SK-N-SH (cell line): ENCODE results near the gene RRP15.
A peak's percentile ranks its signal among the peaks of the same experiment; 100 is the strongest.

Source experiments
- CHD2 ChIP-seq: fragments of 150-350 bp; IDR thresholded peaks from 2 replicates; pipeline ENCODE4 v1.6.1; 2018; ENCODE audit warnings: low read length; ENCODE audit not compliant: partially characterized antibody
- EP300 ChIP-seq, 2 experiments: IDR thresholded peaks; 2 replicates each; pipeline versions ENCODE4 v1.4.0 to v1.6.1; 2012; ENCODE audit warnings: borderline replicate concordance in 1 of 2, low read depth in 1 of 2, low read length in 1 of 2
- FOSL2 ChIP-seq: IDR thresholded peaks from 2 replicates; pipeline ENCODE4 v1.4.0; 2012; ENCODE audit warnings: low read depth, mild to moderate bottlenecking, moderate library complexity, borderline replicate concordance
- MAX ChIP-seq: IDR thresholded peaks from 2 replicates; pipeline ENCODE4 v1.4.0; 2012; ENCODE audit warnings: low read depth
- POLR2AphosphoS5 ChIP-seq: IDR thresholded peaks from 2 replicates; pipeline ENCODE4 v1.6.1; 2012; ENCODE audit warnings: low read depth, low read length
- TF ChIP-seq, protein P1 (sequence below): fragments of 200-600 bp; sonication (generic); IDR thresholded peaks from 2 replicates; pipeline ENCODE4 v1.6.1; 2017; ENCODE audit warnings: antibody characterized with exemption, mild to moderate bottlenecking, moderate library complexity
- TF ChIP-seq, protein P2 (sequence below): IDR thresholded peaks from 2 replicates; pipeline ENCODE4; 2012

DNA sequence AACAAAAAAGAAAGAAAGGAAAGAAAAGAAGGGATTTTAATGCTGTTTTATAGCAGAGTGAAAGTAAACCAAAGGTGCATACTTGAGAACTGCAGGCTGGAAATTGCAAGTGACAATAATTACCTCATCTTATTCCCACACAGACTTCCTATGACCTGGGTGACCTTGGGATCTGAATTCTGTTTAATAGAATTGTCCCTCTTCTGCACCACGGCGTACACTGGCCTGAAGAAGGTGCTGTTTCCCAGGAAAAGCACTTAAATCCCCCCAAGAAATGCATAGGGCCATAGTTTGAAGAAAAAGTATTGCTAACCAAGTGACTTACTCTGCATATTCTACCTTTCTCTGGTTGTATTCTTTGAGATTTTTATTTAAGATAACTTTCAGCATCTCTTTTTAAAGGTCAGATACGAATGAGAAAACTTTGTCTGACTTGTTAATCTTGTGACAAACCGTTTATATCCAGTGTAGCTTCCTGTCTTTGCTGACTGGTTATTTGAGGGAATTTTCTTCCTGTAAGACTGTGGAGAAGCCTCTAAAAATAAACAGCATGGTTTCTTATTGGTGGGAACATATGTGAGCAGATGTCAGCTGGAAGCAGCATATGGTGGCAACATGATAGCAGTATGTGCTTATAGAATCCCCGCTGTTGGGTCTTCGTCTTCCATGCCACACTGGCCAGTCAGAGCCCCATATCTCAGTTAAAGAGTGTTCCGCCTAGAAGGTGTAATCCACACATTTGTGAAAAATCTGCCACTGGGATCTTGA lies 76.4 kb downstream of the RRP15 start:
- no peak for TF ChIP-seq FOSL2
- TF ChIP-seq, protein P1, sequence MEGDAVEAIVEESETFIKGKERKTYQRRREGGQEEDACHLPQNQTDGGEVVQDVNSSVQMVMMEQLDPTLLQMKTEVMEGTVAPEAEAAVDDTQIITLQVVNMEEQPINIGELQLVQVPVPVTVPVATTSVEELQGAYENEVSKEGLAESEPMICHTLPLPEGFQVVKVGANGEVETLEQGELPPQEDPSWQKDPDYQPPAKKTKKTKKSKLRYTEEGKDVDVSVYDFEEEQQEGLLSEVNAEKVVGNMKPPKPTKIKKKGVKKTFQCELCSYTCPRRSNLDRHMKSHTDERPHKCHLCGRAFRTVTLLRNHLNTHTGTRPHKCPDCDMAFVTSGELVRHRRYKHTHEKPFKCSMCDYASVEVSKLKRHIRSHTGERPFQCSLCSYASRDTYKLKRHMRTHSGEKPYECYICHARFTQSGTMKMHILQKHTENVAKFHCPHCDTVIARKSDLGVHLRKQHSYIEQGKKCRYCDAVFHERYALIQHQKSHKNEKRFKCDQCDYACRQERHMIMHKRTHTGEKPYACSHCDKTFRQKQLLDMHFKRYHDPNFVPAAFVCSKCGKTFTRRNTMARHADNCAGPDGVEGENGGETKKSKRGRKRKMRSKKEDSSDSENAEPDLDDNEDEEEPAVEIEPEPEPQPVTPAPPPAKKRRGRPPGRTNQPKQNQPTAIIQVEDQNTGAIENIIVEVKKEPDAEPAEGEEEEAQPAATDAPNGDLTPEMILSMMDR = peak; percentile 92
- TF ChIP-seq CHD2 = no peak
- TF ChIP-seq POLR2AphosphoS5 = no peak
- TF ChIP-seq MAX = no peak
- no peak for TF ChIP-seq EP300 (IDR thresholded peaks at IDR 0.05; ENCODE audit: borderline replicate concordance in 1 of 2, low read depth in 1 of 2, low read length in 1 of 2)
- TF ChIP-seq, protein P2, sequence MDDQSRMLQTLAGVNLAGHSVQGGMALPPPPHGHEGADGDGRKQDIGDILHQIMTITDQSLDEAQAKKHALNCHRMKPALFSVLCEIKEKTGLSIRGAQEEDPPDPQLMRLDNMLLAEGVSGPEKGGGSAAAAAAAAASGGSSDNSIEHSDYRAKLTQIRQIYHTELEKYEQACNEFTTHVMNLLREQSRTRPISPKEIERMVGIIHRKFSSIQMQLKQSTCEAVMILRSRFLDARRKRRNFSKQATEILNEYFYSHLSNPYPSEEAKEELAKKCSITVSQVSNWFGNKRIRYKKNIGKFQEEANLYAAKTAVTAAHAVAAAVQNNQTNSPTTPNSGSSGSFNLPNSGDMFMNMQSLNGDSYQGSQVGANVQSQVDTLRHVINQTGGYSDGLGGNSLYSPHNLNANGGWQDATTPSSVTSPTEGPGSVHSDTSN = no peak
